NCI-H460 (cell line): ENCODE data around the gene CAMK2D. TPM values are rescaled to one million over a fixed set of nuclear protein-coding genes. Genes with fewer than 3 reads are reported as not detected.
A peak's percentile ranks its signal among the peaks of the same experiment; 100 is the strongest.

Experiments
- DNase-seq: peaks from one replicate; pipeline ENCODE4 v3.0.0-alpha.2; 2016; ENCODE audit warnings: low read depth; ENCODE audit errors: extremely low read depth
- total RNA-seq: library from RNA; depleted of rRNA; stranded (reverse); fragments of >200 nt; shearing (Covaris generic); gene quantifications from 2 replicates; pipeline ENCODE4 v1.2.3, GENCODE V29; 2014

The CAMK2D gene
- total RNA-seq, 1 experiment from 2014 or later, result 58.8 TPM

DNA sequence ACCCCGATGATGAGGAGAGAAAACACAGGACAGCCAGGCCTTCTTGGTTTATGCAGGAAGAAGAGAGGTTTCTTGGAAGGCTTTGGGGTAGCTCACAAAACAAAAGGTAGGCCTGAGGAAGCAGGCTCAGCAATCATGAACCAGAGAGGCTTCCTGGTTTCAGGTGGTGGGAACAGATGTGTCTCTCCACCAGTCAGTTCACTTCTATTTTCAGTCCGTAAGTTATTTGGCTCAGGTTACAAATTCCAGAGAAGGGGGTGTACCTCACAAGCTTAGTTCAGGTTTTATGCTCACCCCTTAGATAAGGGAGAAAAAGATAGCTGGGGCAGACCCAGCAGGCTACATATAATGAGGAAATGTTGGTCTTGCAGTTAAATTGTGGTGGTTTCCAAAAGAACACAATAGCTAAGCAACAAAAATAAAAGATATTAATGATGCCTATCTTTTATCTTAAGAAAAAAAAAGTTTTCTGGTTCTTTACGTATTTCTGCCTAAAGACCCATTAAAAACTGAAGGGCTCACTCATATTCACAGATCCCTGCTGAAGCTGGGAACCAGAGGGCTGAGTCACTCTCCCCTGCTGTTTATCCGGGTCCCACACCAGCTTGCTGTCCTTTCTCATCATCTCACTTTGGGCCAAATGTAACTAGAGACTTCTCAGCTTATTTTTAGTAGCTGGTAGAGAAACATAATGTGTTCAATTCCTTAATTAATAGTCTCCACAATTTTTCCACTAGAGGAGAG, 177.0 kb downstream of the CAMK2D start:
- DNase-seq, result peak; percentile 26

DNA sequence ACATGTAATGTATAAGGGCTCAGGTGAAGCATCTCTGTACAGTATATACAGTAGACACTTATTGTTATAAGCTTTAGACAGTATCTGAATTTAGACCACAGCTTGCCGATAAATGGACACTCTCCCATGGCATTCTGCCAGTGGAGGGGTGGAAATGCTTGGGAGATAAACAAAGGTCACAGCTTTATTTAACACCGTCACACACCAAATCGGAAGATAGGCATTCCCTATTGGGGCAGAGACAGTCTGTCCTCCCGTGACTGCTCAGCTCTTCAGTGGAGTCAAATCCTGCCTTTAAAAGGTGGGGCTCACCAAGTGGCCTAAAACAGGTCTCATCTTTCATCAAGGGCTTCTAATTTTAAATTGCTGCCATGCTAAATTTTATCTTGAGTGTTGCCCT, 178.8 kb downstream of the CAMK2D start:
- DNase-seq, result no peak

DNA sequence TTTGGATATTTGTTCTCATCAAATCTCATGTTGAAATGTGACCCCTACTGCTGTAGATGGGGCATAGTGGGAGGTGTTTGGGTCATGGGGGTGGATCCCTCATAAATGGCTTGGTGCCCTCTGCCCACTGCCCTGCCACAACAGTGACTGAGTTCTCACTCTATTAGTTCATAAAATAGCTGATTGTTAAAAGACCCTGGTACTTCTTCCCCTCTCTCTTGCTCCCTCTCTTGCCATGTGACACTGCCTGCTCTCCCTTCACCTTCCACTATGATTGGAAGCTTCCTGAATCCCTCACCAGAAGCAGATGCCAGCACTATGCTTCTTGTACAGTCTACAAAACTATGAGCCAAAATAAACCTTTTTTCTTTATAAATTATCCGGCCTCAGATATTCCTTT, 182.2 kb downstream of the CAMK2D start:
- no peak for DNase-seq

DNA sequence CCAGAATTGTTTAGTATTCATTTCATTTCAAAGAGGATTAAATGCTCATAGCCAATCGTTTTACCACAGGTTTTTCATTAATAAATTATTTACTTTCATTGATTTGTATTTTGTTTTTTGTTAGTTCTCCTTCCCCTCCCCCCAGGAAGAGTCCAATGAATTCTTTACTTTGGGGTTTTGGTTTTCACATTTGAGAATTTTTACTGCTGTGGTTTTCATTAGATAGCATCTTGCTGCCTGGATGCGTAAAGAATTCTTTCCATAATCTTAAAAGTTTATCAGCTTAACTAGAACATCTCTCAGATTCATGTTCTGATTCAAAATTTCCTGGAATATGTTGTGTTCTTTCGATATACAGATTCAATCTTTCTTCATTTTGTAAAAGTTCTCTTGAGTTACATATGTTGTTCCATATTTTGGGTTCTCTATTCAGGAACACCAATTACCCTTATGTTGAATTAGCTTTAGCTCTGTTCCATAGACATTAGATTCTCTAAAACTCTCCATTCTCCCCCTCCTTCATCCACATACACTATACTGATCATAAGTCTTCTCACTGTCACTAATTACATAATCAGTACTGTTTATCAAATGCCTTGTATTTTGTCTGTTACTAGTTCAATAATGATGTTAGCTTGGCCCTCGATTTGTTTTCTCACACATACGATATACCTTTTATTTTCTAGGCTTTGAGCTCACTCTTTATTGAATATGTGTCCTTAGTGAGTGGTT, 184.4 kb downstream of the CAMK2D start:
- no peak for DNase-seq

DNA sequence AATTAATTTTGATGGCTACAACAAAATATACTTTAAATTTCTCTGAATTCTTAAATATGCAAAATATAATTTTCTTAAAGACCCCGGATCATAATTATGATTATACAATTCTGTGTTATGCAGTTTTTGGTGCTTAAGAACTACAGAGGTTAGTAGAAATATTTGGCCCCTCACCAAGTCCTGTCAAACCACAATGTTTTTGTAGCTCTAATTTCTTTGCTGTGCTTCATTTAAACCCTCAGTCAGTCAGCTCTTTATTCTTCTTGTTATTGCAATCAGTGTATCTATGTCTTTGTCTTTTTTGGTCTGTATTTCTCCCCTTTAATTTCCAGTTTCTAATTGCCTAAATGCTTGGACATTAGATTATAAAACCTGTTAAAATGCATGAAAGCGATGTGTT, 186.1 kb downstream of the CAMK2D start:
- DNase-seq, result no peak

DNA sequence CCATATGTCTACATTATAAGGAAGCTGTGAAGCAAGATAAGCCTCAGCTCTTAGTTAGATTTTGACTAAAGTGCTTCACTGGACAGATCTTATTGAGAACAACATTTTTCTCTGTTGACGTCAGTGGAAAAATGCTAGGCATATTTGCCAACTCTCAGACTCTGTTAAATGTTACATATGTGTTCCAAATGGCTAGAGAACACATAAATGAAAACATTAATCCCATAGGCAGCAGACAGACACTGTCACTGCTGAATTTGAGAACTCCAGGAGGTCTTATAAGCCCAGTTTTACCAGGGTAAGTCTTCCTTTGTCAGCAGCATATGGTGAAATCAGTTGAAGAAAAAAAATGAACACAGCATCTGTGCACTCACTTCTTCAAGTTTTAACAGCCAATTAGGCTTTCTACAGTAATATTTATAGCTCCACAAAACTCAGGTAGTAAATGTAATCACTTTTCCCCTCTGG, 186.9 kb downstream of the CAMK2D start:
- no peak for DNase-seq

DNA sequence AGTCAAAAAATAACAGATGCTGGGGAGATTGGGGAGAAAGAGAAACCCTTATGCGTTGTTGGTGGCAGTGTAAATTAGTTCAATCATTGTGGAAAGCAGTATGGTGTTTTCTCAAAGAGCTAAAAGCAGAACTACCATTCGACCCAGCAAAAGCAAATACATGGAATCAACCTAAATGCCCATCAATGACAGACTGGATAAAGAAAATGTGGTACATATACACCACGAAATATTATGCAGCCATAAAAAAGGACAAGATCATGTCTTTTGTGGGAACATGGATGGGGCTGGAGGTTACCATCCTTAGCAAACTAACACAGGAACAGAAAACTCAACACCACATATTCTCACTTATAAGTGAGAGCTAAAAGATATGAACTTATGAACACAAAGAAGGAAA, 188.9 kb downstream of the CAMK2D start:
- no peak for DNase-seq

DNA sequence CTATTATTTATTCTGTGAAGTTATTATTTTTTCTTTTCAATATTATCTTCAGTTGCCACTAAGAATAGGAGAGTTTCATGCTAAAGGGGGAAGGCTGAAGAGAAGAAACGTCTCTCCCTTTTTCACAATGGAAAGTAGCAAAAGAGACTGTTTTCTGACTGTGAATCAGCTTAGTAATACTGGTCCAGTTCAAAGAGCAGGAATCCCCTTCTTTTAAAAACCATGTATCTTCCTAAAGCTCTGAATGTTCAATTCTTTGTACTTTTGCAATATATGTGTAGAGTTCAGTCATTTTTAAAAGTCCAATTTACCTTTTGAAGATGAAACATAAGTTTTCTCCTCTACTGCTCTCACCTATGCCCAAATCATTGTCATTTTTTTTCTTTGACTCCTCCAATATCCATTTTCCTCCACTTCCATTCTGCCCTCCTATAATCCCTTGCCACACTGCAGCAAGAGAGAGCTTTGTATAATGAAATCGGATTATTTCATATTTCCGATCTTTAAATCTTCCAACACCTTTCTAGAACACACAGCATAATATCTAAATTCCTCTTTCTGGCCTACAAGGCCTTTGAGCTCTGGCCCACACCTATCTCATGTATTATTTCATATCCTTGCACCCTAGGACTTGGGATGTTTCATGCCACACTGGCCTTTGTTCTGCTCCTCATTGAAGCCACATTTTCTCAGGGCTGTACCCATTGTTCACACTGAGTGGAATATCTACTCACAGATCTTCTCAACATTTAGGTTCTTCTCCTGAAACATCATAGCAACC, 195.3 kb downstream of the CAMK2D start:
- DNase-seq, result no peak

DNA sequence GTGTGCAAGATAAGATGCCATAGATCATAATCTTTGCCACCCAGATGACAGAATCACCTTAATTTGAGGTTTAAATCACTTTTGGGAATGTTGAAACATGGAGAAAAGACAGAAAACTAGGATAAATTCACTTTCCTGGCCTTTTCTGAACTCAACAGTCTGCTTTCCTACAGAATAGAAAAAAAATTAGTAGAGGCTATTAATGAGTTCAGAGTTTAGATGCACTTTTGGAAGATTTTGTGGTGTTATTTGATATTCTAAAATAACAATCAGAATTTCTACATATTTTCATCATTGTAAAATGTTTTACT, 195.9 kb downstream of the CAMK2D start:
- DNase-seq, result no peak

DNA sequence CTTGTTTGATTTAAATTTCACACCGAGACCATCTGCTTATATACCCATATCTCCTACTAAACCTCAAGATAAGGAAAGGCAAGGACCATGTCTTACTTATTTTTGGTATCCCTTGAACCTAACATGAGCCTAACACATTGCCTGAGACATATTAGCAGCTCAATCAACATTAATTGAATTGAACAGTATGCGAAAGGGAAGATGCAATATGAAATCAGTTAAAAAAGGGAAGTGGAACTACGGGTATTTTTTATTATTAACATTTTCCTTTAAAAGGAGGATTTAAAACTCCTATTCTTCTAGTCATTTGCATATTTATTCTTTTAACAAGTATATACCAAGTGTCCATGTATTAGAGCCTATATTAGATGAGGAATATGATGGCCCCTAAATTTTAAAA, 197.0 kb downstream of the CAMK2D start:
- no peak for DNase-seq

DNA sequence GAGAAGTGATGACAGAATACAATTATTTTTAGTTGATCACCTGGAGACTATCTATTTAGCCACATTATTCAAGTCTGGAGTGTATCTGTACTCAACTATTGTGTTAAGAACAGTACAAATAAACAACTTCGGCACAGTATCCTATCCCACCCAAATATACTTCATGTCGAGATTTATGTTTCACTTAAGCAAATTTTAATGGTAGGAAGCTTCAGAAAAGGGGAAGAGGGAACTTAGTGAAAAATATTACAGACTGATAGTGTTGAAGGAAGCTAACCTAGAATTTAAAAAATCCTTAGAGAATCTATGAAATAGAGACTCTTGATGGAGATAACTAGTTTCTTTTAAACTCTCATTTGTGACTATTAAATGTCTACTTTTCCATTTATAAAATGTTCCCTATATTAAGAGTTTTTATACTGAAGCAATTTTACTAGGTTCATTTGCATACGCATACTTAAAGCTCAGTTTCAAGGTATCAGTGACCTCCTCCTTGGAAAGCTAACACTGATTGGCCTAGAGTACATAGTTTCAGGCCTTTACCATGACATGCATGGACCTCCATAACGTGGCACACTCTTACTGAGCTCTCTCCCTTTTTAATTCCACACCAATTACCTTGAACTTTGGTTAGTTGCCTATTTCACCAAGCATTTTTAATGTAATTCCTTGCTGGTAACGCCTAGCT, 197.7 kb downstream of the CAMK2D start:
- DNase-seq, result no peak

DNA sequence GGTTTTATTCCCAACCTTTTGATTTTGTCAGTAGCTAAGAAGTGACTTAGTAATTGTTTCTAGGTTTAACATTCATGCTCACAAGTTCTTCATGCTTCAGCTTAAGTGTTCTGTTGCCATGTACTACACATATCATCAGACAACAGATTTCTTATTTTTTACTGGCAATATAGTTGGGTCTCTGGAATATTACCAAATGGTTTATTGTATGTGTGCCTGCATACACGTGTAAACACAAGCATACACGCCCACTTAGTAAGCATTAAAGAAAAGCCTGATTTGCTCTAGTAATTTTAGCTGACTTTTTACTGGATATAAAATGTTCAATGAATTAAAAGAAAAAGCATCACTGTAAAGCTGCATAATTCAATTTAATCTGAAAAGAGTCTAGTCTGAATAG, 199.8 kb downstream of the CAMK2D start:
- DNase-seq, result no peak

DNA sequence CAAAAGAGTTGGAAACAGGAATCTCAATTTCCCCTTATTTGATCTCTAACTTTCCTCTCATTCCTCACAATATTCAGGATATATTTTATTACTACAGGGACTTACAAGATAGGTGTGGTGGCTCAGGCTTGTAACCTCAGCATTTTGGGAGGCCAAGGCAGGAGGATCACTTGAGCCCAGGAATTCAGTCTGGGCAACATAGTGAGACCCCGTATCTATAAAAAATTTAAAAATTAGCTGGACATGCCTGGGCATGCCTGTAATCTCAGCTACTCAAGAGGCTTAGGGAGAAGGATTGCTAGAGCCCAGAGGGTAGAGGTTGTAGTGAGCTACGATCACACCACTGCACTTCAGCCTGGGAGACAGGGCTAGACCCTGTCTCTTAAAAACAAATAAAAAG, 200.4 kb downstream of the CAMK2D start:
- no peak for DNase-seq

DNA sequence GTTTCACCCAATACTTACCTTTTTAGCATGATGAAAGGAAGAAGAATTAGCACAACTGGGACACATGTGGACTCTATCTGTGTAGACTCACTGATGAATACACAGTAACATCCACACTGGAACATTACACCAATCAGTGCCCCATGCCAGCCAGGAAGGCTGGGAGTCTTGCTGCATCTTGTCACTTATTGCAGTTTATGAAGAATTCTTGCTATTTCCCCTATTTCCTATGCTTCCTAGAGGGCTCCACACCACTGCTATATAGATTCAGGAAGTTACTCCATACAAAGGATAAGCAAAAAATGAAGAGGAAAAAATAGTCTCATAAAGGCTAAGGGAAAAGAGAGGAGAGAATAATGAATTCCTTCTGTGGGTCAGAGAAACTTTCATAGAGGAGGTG, 201.0 kb downstream of the CAMK2D start:
- no peak for DNase-seq

DNA sequence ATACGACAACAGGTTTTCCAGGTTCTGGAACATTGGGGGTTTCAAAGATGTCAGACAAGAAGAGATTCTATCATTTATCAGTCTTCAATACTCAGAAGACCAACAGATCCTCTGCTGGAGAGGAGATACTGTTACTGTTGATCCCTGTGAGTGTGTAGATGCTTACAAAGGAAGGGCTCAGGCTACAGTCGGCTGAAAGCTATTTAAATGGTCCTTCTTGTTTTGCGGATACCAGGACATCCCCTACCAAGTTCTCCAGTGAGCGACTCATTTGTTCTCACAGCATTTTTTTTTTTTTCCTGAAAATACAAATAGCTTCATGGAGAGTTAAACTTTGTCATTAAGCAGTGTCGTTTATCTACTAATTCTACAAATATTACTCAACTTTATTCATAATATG, 201.6 kb downstream of the CAMK2D start:
- DNase-seq, result no peak

DNA sequence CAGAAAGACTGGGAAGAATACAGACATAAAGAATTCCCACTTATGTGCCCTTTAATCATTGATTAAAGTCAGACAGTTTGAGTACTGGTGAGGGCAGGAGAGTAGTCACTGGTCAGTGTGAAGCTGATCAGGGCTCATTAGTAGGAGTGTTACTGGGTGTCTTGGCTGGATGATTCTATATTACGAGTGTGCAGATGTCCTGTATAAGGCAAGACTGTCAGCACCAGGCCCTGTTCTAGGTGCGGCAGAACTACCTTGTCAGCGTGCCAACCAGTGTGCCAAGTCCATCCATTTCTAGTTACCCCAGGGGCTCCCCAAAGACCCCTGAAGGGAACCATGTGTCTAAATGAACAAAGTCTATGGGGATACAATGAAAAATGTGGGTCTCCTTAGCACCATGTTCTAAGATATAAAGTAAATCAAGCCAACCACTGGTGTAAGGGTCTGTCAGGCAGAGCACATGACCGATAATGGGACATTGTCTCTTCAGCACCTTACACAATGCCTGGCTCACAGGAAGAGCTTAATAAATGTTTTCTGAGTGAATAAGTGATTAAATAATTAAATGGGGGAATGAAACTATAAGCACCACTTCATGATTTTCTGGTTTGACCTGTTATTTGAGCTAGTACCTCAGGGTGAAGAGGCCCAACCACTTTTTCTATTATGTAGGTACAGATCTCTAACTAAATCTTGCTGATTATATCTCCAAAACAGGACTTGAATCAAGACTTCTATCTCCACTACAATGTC, 205.0 kb downstream of the CAMK2D start:
- no peak for DNase-seq

DNA sequence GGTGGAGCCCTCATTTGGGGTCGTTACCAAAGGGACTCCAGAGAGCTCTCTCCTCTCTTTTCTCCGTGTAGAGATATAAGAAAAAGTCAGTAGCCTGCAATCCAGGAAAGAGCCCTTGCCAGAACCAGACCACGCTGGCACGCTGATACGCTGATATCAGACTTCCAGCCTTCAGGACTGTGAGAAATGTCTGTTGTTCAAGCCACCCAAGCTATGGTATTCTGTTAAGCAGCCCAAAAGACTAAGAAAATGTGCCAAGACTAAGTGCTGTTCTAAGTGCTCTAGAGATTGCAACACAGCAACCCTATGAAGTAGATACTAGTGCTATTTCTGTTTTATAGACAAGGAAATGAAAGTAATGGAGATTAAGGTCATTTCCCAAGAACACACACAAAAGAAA, 205.7 kb downstream of the CAMK2D start:
- no peak for DNase-seq

DNA sequence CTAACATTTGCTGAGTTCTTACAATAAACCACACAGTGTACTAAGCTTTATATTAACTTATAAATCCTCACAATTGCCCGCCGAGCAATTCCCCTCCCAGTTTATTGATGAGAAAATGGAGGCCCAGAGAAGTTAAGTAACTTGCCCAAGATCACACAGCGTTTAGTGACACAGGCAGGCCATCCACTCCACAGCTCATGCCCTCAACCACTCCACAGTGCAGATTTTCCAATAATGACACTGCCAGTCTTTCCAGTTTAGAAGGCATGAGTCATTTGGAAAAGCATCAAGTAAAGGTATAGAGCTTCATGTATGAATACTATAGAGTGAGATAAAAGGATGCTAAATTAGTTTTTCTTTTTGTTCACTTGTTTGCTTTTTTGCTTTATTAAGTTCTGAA, 208.5 kb downstream of the CAMK2D start:
- no peak for DNase-seq

DNA sequence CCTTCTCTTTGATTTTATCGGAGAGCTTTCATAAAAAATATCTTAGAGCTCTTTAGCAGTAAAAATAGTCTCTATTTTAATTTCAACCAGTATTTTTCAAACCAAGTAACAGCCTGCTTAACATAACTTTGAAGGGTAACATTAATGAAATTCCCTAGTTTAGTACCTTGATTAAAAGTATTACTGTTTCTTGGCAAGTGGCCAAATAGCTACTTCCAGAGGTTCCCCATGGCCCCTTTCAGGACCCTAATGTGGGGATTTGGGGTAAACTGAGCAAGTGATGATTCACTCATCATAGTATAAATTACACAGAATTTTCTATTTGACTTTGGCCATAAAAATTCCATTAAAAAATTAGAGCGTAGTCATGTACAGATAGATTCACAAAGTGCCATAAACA, 211.0 kb downstream of the CAMK2D start:
- DNase-seq, result no peak

DNA sequence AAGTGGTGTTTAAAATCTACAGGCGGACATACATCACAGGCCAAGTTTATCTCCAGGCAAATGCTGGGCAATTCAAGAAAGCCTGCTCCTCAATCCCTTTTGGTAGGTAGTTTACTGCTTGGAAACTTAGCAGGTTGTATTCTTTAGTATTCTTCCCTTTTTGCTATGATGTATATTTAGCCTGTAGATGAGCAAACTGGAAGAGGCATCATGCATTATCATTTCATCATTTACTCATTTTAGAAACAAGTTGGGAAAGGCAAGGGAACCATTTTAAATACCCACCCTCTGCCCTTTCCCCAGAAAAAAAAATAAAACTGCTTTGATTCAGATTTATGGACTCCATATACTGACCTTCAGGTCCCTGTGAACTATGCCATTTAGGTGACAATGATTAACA, 213.2 kb downstream of the CAMK2D start:
- DNase-seq, result no peak
